Muscle layer of duodenum (tissue), 2 donors: ENCODE measurements around the gene RAD23A.

ENCODE experiments used
- H3K27ac ChIP-seq: one replicate; pipeline ENCODE4 v1.7.0; 2013; ENCODE audit warnings: mild to moderate bottlenecking, low read length
- H3K27me3 ChIP-seq: one replicate; pipeline ENCODE4 v1.7.0; 2013; ENCODE audit warnings: low read depth, mild to moderate bottlenecking, control low read depth, low read length
- H3K36me3 ChIP-seq, 2 donors: one replicate each; pipeline ENCODE4 v1.7.0; 2013; ENCODE audit warnings: low read length in 2 of 2, control low read depth in 1 of 2, mild to moderate bottlenecking in 1 of 2; ENCODE audit not compliant: insufficient read depth in 2 of 2, control insufficient read depth in 1 of 2
- H3K4me1 ChIP-seq, 2 donors: one replicate each; pipeline ENCODE4 v1.7.0; 2013; ENCODE audit warnings: low read length in 2 of 2, mild to moderate bottlenecking in 2 of 2, control low read depth in 1 of 2, moderate library complexity in 1 of 2; ENCODE audit not compliant: insufficient read depth in 2 of 2, control insufficient read depth in 1 of 2
- H3K4me3 ChIP-seq, 2 donors: one replicate each; pipeline ENCODE4 v1.7.0; 2013; ENCODE audit warnings: low read length in 2 of 2, low read depth in 1 of 2, mild to moderate bottlenecking in 1 of 2
- H3K9me3 ChIP-seq, 2 donors: one replicate each; pipeline ENCODE4 v1.7.0; 2013; ENCODE audit warnings: low read length in 2 of 2, control low read depth in 1 of 2, mild to moderate bottlenecking in 1 of 2; ENCODE audit not compliant: control insufficient read depth in 1 of 2
- donor health status: healthy.

The RAD23A gene

GRCh38 chr19:12939975-12940423, 5.7 kb upstream of the RAD23A start:
- Histone ChIP-seq H3K9me3 (no peaks in the 10 kb centered on the region), H3K36me3 (peaks cover 36 to 48% of the 10 kb centered on the region in 2 donors), H3K27me3 (no peaks in the 10 kb centered on the region), H3K27ac (peak overlapping the region; percentile 94), H3K4me1 (peaks cover 17 to 49% of the 10 kb centered on the region in 2 donors), H3K4me3 (peak overlapping the region; percentile 99)

- Histone ChIP-seq H3K9me3 (no peaks in the 10 kb centered on the region), H3K27ac (no peak overlapping the region), H3K36me3 (peaks cover 36 to 48% of the 10 kb centered on the region in 2 donors), H3K4me3 (peak overlapping the region; percentile 99), H3K27me3 (no peaks in the 10 kb centered on the region), H3K4me1 (peaks cover 17 to 49% of the 10 kb centered on the region in 2 donors)
Observed at GRCh38 chr19:12940897-12941296, 4.8 kb upstream of the RAD23A start.

GRCh38 chr19:12943437-12944044, 2.1 kb upstream of the RAD23A start:
- peaks cover 16 to 57% of the 10 kb centered on the region in 2 donors for H3K4me1 ChIP-seq
- H3K36me3 ChIP-seq = peaks cover 40 to 56% of the 10 kb centered on the region in 2 donors
- H3K27me3 ChIP-seq = no peaks in the 10 kb centered on the region
- H3K4me3 ChIP-seq = no peak overlapping the region
- no peaks in the 10 kb centered on the region for H3K9me3 ChIP-seq
- H3K27ac ChIP-seq = no peak overlapping the region

GRCh38 chr19:12944104-12944674, 1.5 kb upstream of the RAD23A start:
- H3K27ac ChIP-seq = no peak overlapping the region
- H3K4me3 ChIP-seq = no peak overlapping the region
- H3K4me1 ChIP-seq = peaks cover 16 to 57% of the 10 kb centered on the region in 2 donors
- H3K27me3 ChIP-seq = no peaks in the 10 kb centered on the region
- H3K9me3 ChIP-seq = no peaks in the 10 kb centered on the region
- H3K36me3 ChIP-seq = peaks cover 46 to 63% of the 10 kb centered on the region in 2 donors

GRCh38 chr19:12946092-12946721, 545 bp downstream of the RAD23A start:
- H3K36me3 ChIP-seq = peaks cover 39 to 67% of the 10 kb centered on the region in 2 donors
- no peaks in the 10 kb centered on the region for H3K9me3 ChIP-seq
- H3K27me3 ChIP-seq = no peaks in the 10 kb centered on the region
- H3K4me1 ChIP-seq = peaks cover 6 to 39% of the 10 kb centered on the region in 2 donors
- peak overlapping the region; percentile 75 to 95 for H3K4me3 ChIP-seq
- H3K27ac ChIP-seq = peak overlapping the region; percentile 87

GRCh38 chr19:12946731-12947496, 1.3 kb downstream of the RAD23A start:
- Histone ChIP-seq H3K4me1 (peaks cover 6 to 38% of the 10 kb centered on the region in 2 donors), H3K36me3 (peaks cover 39 to 67% of the 10 kb centered on the region in 2 donors), H3K27ac (peak overlapping the region; percentile 87), H3K27me3 (no peaks in the 10 kb centered on the region), H3K9me3 (no peaks in the 10 kb centered on the region), H3K4me3 (peak overlapping the region; percentile 75 to 95)

GRCh38 chr19:12947702-12948611, 2.3 kb downstream of the RAD23A start:
- no peak overlapping the region for H3K27ac ChIP-seq
- H3K4me1 ChIP-seq = peaks cover 6 to 34% of the 10 kb centered on the region in 2 donors
- no peak overlapping the region for H3K4me3 ChIP-seq
- no peaks in the 10 kb centered on the region for H3K9me3 ChIP-seq
- no peaks in the 10 kb centered on the region for H3K27me3 ChIP-seq
- peaks cover 36 to 68% of the 10 kb centered on the region in 2 donors for H3K36me3 ChIP-seq

GRCh38 chr19:12948612-12949362, 3.1 kb downstream of the RAD23A start:
- Histone ChIP-seq H3K27me3 (no peaks in the 10 kb centered on the region), H3K4me1 (peaks cover 6 to 33% of the 10 kb centered on the region in 2 donors), H3K9me3 (no peaks in the 10 kb centered on the region), H3K36me3 (peaks cover 29 to 67% of the 10 kb centered on the region in 2 donors), H3K4me3 (no peak overlapping the region), H3K27ac (no peak overlapping the region)

- Histone ChIP-seq H3K36me3 (peaks cover 31 to 65% of the 10 kb centered on the region in 2 donors), H3K9me3 (no peaks in the 10 kb centered on the region), H3K4me1 (peaks cover 6 to 37% of the 10 kb centered on the region in 2 donors), H3K27ac (no peak overlapping the region), H3K27me3 (no peaks in the 10 kb centered on the region), H3K4me3 (no peak overlapping the region)
Observed at GRCh38 chr19:12949363-12950283, 4.0 kb downstream of the RAD23A start.
